BJ (cell line): ENCODE results near the gene F12. TPM values are rescaled to one million over a fixed set of nuclear protein-coding genes. Genes with fewer than 3 reads are reported as not detected.

ENCODE experiments used
- CTCF ChIA-PET: fragments of 350-600 bp; formaldehyde crosslinking; extraction: SDS; loops from one replicate; lab custom pipeline; 2021; ENCODE audit warnings: antibody characterized with exemption, inconsistent platforms; lab: Yijun Ruan, JAX
- POLR2A ChIA-PET: fragments of 300-600 bp; sonication (Branson Sonifier 250); formaldehyde crosslinking; extraction: SDS; loops from one replicate; lab custom pipeline; 2021; ENCODE audit warnings: antibody characterized with exemption; lab: Charles Lee
- DNase-seq: peaks from one replicate; pipeline ENCODE4 v3.0.0-alpha.2; 2011; ENCODE audit warnings: low read depth
- H3K27me3 ChIP-seq: 2 replicates; pipeline ENCODE4 v1.6.0; 2011; ENCODE audit warnings: low read length; ENCODE audit not compliant: control insufficient read depth, insufficient read depth
- H3K36me3 ChIP-seq: 2 replicates; pipeline ENCODE4 v1.5.1; 2011; ENCODE audit warnings: low read length; ENCODE audit not compliant: control insufficient read depth, insufficient read depth
- H3K4me3 ChIP-seq: 2 replicates; pipeline ENCODE4 v1.5.1; 2011; ENCODE audit warnings: low read depth, mild to moderate bottlenecking, control low read depth, low read length
- CTCF ChIP-seq: IDR thresholded peaks from 2 replicates; pipeline ENCODE4 v1.5.1; 2011; ENCODE audit warnings: low read depth, mild to moderate bottlenecking, control low read depth, inconsistent platforms, low read length, moderate library complexity; ENCODE audit not compliant: insufficient read depth
- polyA plus RNA-seq: library from polyadenylated mRNA; depleted of rRNA; stranded (reverse); fragments of >200 nt; gene quantifications from 2 replicates; pipeline ENCODE4 v1.2.3, GENCODE V29; 2011

Gene F12
- polyA plus RNA-seq, 1 experiment, result 0.69 TPM

GRCh38 chr5:177373806-177374205 is 35.6 kb downstream of the F12 start:
- TF ChIP-seq CTCF, result no peak
- Histone ChIP-seq H3K27me3 (no peaks in the 10 kb centered on the region; the same call in 1 of the 2 replicates), H3K4me3 (no peak overlapping the region), H3K36me3 (no peaks in the 10 kb centered on the region)
- ChIA-PET CTCF (interaction anchor here (0.9 to 5.7 kb wide), 4 partner anchors 13 to 80 kb away, joined by 3 to 50 read pairs (median 4); no protein-coding TSS in a partner anchor), POLR2A (no interaction called here)
- DNase-seq, result no peak

GRCh38 chr5:177372910-177373309 is 36.5 kb downstream of the F12 start:
- TF ChIP-seq CTCF, result no peak
- ChIA-PET POLR2A (no interaction called here), CTCF (interaction anchor here (0.9 to 5.7 kb wide), 7 partner anchors 7 to 259 kb away, joined by 3 to 50 read pairs (median 4); no protein-coding TSS in a partner anchor)
- Histone ChIP-seq H3K4me3 (no peak overlapping the region), H3K27me3 (no peaks in the 10 kb centered on the region; the same call in none of the 2 replicates), H3K36me3 (no peaks in the 10 kb centered on the region)
- no peak for DNase-seq

- DNase-seq, result no peak
- H3K4me3 ChIP-seq, result no peak overlapping the region
- ChIA-PET POLR2A (no interaction called here), CTCF (interaction anchor here (0.6 to 5.7 kb wide), 8 partner anchors 7 to 259 kb away, joined by 3 to 50 read pairs (median 4); no protein-coding TSS in a partner anchor)
- no peak for TF ChIP-seq CTCF
- H3K27me3 ChIP-seq, result no peaks in the 10 kb centered on the region; the same call in none of the 2 replicates
- no peaks in the 10 kb centered on the region for H3K36me3 ChIP-seq
Observed at GRCh38 chr5:177372034-177372896, 37.1 kb downstream of the F12 start.

- Histone ChIP-seq H3K36me3 (no peaks in the 10 kb centered on the region), H3K27me3 (no peaks in the 10 kb centered on the region; the same call in none of the 2 replicates), H3K4me3 (peak overlapping the region; percentile 49)
- no peak for DNase-seq
- ChIA-PET CTCF (interaction anchor here (0.9 to 5.7 kb wide), 10 partner anchors 8 to 299 kb away, joined by 3 to 50 read pairs (median 10); partner anchors contain the start of genes RGS14 and SLC34A1), POLR2A (no interaction called here)
- no peak for TF ChIP-seq CTCF
Observed at GRCh38 chr5:177371120-177372033, 38.0 kb downstream of the F12 start.
